ENCODE data around the gene METTL27. TPM values are rescaled to one million over a fixed set of nuclear protein-coding genes. Genes with fewer than 3 reads are reported as not detected.
"Not testable (repeated sequence)": the region's sequence is repeated elsewhere in the genome, so short reads cannot be mapped to it uniquely, and the experiment has no call there.

The METTL27 gene
- total RNA-seq, 1 experiment from 2014 or later, result 4.3 TPM

DNA sequence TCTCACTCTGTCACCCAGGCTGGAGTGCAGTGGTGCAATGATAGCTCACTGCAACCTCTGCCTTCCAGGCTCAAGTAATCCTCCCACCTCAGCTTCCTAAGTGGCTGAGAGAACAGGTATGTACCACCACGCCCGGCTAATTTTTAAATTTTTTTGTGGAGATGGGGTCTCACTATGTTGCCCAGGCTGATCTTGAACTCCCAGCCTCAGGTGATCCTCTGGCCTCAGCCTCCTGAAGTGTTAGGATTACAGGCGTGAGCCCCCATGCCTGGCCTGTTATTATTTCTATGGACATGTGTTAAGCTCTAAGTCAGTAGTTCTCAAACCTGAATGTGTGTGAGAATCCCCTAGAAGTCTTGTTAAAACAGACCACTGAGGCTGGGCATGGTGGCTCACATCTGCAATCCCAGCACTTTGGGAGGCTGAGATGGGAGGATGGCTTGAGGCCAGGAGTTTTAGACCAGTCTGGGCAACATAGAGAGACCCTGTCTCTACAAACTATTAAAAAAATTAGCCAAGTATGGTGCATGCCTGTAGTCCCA lies 43.2 kb upstream of the METTL27 start:
- POLR2A ChIA-PET, result no interaction called here
- TF ChIP-seq HMGA2 (CRISPR knock-in tag; IDR thresholded peaks at IDR 0.05), result no peak
- TF ChIP-seq ZNF121 (CRISPR knock-in tag; IDR thresholded peaks at IDR 0.05), result peak; percentile 45; the same call in 1 of the 2 replicates
- Mint-ChIP-seq H3K9me3 (no peaks in the 10 kb centered on the region), H3K27ac (no peak overlapping the region), H3K4me3 (no peak overlapping the region), H3K36me3 (no peaks in the 10 kb centered on the region), H3K4me1 (peaks cover 8% of the 10 kb centered on the region; the same call in 1 of the 2 replicates), H3K27me3 (ENCODE audit: low read depth) (no peaks in the 10 kb centered on the region; the same call in 1 of the 2 replicates)
- no peak for ATAC-seq
- no peak for DNase-seq (ENCODE audit: low spot score)
- CTCF ChIA-PET, result interaction anchor here (1.3 kb wide), 1 partner anchor 141 kb away, joined by 5 read pairs; no protein-coding TSS in a partner anchor

DNA sequence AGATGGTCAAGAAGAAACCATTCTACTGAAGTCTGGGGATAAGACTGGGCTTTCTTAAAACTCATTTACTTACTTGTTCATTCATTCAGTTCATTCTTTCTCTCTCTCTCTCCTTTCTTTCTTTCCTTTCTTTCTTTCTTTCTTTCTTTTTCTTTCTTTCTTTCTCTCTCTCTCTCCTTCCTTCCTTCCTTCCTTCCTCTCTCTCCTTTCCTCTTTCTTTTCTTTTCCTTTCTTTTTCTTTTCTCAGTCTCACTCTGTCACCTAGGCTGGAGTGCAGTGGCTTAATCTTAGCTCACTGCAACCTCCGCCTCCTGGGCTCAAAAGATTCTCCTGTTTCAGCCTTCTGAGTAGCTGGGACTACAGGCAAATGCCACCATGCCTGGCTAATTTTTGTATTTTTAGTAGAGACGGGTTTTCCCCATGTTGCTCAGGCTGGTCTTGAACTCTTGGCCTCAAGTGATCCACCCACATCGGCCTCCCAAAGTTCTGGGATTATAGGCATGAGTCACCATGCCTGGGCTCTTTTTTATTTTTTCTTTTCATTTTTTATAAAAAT lies 42.6 kb upstream of the METTL27 start:
- POLR2A ChIA-PET; H3K27me3 Mint-ChIP-seq (ENCODE audit: low read depth); H3K9me3 Mint-ChIP-seq; H3K36me3 Mint-ChIP-seq; H3K4me1 Mint-ChIP-seq; H3K27ac Mint-ChIP-seq; ATAC-seq; CTCF ChIA-PET; H3K4me3 Mint-ChIP-seq; DNase-seq (ENCODE audit: low spot score): not testable (repeated sequence)

DNA sequence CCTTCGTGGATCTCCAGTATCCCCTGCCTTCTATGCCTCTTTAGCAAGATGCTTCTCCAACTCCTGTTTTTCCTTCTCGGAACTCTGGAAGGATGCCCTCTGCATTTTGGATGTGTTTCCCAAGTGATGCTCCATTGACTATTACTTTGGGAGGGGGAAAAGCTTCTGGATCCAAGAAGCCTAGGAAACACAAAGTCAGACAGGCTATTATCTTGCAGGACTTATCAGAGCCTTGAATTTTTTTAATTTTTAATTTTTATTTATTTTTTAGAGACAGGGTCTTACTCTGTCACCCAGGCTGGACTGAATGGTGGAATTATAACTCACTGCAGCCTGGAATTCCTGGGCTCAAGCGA lies 39.7 kb upstream of the METTL27 start:
- CTCF ChIA-PET, result interaction anchor here (0.5 to 1.5 kb wide), 4 partner anchors 72 to 319 kb away, joined by 3 to 4 read pairs (median 4); no protein-coding TSS in a partner anchor

More for the DNA sequence above, 39.7 kb upstream of the METTL27 start:
- Mint-ChIP-seq H3K4me3 (no peak overlapping the region), H3K9me3 (no peaks in the 10 kb centered on the region), H3K36me3 (no peaks in the 10 kb centered on the region), H3K27ac (no peak overlapping the region), H3K27me3 (ENCODE audit: low read depth) (no peaks in the 10 kb centered on the region), H3K4me1 (peaks cover 3% of the 10 kb centered on the region; the same call in 1 of the 2 replicates)
- DNase-seq (ENCODE audit: low spot score) (no peak), ATAC-seq (no peak)
- POLR2A ChIA-PET, result no interaction called here
- TF ChIP-seq PRRX2 (CRISPR knock-in tag; IDR thresholded peaks at IDR 0.05), result no peak
- TF ChIP-seq NR3C1 (CRISPR knock-in tag; conservative IDR thresholded peaks at IDR 0.05; ENCODE audit: low read depth), result no peak
- no peak for TF ChIP-seq SP1 (CRISPR knock-in tag; conservative IDR thresholded peaks at IDR 0.05)
- TF ChIP-seq, protein P1, sequence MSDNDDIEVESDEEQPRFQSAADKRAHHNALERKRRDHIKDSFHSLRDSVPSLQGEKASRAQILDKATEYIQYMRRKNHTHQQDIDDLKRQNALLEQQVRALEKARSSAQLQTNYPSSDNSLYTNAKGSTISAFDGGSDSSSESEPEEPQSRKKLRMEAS (CRISPR knock-in tag; IDR thresholded peaks at IDR 0.05), result no peak
- TF ChIP-seq, protein P2, sequence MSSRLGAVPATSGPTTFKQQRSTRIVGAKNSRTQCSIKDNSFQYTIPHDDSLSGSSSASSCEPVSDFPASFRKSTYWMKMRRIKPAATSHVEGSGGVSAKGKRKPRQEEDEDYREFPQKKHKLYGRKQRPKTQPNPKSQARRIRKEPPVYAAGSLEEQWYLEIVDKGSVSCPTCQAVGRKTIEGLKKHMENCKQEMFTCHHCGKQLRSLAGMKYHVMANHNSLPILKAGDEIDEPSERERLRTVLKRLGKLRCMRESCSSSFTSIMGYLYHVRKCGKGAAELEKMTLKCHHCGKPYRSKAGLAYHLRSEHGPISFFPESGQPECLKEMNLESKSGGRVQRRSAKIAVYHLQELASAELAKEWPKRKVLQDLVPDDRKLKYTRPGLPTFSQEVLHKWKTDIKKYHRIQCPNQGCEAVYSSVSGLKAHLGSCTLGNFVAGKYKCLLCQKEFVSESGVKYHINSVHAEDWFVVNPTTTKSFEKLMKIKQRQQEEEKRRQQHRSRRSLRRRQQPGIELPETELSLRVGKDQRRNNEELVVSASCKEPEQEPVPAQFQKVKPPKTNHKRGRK (CRISPR knock-in tag; IDR thresholded peaks at IDR 0.05; ENCODE audit: borderline replicate concordance), result no peak
- TF ChIP-seq, protein P3, sequence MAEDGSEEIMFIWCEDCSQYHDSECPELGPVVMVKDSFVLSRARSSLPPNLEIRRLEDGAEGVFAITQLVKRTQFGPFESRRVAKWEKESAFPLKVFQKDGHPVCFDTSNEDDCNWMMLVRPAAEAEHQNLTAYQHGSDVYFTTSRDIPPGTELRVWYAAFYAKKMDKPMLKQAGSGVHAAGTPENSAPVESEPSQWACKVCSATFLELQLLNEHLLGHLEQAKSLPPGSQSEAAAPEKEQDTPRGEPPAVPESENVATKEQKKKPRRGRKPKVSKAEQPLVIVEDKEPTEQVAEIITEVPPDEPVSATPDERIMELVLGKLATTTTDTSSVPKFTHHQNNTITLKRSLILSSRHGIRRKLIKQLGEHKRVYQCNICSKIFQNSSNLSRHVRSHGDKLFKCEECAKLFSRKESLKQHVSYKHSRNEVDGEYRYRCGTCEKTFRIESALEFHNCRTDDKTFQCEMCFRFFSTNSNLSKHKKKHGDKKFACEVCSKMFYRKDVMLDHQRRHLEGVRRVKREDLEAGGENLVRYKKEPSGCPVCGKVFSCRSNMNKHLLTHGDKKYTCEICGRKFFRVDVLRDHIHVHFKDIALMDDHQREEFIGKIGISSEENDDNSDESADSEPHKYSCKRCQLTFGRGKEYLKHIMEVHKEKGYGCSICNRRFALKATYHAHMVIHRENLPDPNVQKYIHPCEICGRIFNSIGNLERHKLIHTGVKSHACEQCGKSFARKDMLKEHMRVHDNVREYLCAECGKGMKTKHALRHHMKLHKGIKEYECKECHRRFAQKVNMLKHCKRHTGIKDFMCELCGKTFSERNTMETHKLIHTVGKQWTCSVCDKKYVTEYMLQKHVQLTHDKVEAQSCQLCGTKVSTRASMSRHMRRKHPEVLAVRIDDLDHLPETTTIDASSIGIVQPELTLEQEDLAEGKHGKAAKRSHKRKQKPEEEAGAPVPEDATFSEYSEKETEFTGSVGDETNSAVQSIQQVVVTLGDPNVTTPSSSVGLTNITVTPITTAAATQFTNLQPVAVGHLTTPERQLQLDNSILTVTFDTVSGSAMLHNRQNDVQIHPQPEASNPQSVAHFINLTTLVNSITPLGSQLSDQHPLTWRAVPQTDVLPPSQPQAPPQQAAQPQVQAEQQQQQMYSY (CRISPR knock-in tag; IDR thresholded peaks at IDR 0.05), result no peak
- TF ChIP-seq, protein P4, sequence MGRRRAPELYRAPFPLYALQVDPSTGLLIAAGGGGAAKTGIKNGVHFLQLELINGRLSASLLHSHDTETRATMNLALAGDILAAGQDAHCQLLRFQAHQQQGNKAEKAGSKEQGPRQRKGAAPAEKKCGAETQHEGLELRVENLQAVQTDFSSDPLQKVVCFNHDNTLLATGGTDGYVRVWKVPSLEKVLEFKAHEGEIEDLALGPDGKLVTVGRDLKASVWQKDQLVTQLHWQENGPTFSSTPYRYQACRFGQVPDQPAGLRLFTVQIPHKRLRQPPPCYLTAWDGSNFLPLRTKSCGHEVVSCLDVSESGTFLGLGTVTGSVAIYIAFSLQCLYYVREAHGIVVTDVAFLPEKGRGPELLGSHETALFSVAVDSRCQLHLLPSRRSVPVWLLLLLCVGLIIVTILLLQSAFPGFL (CRISPR knock-in tag; IDR thresholded peaks at IDR 0.05; ENCODE audit: borderline replicate concordance), result no peak
- no peak for TF ChIP-seq ZNF671 (CRISPR knock-in tag; IDR thresholded peaks at IDR 0.05)
- no peak for TF ChIP-seq CREB1 (CRISPR knock-in tag; IDR thresholded peaks at IDR 0.05)
- TF ChIP-seq FOXK1 (CRISPR knock-in tag; IDR thresholded peaks at IDR 0.05), result no peak
- TF ChIP-seq RELA (CRISPR knock-in tag; IDR thresholded peaks at IDR 0.05; ENCODE audit: borderline replicate concordance), result no peak
- no peak for TF ChIP-seq FOXP1 (CRISPR knock-in tag; IDR thresholded peaks at IDR 0.05; ENCODE audit: borderline replicate concordance)
- TF ChIP-seq, protein P5, sequence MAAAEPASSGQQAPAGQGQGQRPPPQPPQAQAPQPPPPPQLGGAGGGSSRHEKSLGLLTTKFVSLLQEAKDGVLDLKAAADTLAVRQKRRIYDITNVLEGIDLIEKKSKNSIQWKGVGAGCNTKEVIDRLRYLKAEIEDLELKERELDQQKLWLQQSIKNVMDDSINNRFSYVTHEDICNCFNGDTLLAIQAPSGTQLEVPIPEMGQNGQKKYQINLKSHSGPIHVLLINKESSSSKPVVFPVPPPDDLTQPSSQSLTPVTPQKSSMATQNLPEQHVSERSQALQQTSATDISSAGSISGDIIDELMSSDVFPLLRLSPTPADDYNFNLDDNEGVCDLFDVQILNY (CRISPR knock-in tag; IDR thresholded peaks at IDR 0.05), result no peak
- TF ChIP-seq, protein P6, sequence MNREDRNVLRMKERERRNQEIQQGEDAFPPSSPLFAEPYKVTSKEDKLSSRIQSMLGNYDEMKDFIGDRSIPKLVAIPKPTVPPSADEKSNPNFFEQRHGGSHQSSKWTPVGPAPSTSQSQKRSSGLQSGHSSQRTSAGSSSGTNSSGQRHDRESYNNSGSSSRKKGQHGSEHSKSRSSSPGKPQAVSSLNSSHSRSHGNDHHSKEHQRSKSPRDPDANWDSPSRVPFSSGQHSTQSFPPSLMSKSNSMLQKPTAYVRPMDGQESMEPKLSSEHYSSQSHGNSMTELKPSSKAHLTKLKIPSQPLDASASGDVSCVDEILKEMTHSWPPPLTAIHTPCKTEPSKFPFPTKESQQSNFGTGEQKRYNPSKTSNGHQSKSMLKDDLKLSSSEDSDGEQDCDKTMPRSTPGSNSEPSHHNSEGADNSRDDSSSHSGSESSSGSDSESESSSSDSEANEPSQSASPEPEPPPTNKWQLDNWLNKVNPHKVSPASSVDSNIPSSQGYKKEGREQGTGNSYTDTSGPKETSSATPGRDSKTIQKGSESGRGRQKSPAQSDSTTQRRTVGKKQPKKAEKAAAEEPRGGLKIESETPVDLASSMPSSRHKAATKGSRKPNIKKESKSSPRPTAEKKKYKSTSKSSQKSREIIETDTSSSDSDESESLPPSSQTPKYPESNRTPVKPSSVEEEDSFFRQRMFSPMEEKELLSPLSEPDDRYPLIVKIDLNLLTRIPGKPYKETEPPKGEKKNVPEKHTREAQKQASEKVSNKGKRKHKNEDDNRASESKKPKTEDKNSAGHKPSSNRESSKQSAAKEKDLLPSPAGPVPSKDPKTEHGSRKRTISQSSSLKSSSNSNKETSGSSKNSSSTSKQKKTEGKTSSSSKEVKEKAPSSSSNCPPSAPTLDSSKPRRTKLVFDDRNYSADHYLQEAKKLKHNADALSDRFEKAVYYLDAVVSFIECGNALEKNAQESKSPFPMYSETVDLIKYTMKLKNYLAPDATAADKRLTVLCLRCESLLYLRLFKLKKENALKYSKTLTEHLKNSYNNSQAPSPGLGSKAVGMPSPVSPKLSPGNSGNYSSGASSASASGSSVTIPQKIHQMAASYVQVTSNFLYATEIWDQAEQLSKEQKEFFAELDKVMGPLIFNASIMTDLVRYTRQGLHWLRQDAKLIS (CRISPR knock-in tag; IDR thresholded peaks at IDR 0.05; ENCODE audit: borderline replicate concordance), result no peak

All from WTC11 (cell line).